ENCODE measurements around the gene TFIP11. TPM values are rescaled to one million over a fixed set of nuclear protein-coding genes. Genes with fewer than 3 reads are reported as not detected.

TFIP11 gene
- polyA plus RNA-seq (2012; ENCODE audit: insufficient read depth, insufficient read length), result 83.7 TPM

DNA sequence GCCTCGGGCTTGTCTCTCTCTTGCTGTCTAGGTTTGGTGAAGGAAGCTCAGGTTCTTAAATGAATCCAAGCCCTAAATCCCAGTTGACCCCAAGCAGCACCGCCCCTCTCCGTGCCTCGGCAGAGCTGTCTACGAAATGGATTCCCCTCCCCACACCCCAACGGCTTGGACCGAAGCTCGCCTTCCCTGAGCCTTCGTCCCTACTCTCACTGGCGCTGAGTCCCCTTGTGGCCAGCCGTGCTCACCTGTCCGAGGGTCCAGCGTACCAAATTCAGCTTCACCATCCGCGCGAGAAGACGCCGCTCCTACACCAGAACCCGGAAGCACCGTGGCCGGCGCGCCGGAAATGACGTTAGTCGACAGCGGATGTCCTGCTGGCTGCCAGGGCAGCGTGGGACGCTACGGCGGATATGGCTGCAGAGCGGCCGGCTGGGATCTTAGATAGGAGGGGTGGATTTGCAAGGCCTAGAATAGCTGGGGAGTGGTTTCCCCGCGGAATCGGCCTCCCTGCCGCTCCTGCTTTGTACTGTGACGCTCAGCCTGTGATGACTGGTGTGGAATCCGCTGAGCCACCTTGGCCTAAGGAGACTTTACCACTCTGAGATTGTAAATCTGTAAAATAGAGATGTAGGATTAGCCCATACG lies at the start of gene TFIP11:
TFIP11 (minus strand) TSS at position 325 of the 645 bp plus-strand sequence. CDS start 2,201 bp downstream, outside the sequence.
- peak within 1 kb of the TSS; percentile 99 for H3K4me3 ChIP-seq (ENCODE audit: low read length)
- peak; percentile 70 for DNase-seq (ENCODE audit: low read depth, low spot score)

DNA sequence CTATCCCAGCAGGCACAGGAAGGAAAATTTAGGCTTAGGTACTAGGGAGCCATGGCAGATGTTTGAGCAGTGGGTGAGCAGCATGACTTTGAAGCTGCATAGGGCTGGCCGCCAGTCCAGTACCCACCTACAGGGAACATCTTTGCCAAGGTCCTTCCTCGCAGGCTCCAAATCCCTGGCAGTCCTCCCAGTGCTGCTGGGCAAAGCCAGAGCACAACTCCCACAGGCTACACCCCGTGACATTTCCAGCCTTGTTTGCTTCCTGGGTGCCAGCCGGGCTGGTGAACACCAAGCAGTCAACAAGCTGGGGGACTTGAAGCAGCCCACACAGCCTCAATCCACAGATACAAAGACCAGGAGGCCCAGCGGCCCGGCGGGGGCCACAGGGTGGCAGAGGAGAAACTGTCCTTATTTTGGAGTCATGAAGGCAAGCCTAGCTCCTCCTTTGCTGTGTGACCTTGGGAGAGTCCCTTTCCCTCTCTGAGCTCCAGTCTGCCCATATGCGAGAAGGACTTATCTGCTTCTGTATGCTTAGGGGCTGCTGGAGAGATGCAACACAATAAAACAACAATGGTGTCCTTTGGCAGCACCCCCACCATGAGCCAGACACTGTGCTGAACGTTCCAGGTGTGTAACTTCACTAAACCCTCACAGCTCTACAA lies 49.6 kb upstream of the TFIP11 start:
- no peak overlapping the region for H3K4me3 ChIP-seq (ENCODE audit: low read length)
- no peak for DNase-seq (ENCODE audit: low read depth, low spot score)

DNA sequence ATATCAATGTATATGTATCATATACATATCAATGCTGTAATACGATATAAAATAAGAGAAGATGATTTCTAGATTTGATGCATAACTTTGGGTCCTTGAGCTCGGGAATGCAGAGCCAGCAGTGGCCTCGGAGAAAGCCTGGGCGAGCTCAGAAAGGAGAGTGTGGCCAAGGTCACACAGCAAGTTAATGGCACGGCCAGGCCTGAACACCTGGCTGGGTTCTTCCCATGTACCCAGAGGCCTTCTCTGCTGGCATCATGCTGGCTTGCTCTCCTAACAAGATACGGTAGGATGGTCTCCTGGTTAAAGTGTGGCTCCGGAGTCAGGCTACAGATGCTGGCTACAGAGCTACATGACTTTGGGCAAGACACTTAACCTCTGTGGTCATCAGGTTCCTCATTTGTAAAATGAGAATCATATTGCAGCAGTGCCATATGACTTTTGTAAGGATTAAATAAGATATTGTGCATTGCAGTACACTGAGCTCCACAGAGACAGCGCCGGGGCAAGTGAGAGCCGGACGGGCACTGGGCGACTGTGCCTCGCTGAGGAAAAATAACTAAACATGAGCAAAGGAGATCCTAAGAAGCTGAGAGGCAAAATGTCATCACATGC lies 47.8 kb upstream of the TFIP11 start:
- no peak for DNase-seq (ENCODE audit: low read depth, low spot score)
- no peak overlapping the region for H3K4me3 ChIP-seq (ENCODE audit: low read length)

DNA sequence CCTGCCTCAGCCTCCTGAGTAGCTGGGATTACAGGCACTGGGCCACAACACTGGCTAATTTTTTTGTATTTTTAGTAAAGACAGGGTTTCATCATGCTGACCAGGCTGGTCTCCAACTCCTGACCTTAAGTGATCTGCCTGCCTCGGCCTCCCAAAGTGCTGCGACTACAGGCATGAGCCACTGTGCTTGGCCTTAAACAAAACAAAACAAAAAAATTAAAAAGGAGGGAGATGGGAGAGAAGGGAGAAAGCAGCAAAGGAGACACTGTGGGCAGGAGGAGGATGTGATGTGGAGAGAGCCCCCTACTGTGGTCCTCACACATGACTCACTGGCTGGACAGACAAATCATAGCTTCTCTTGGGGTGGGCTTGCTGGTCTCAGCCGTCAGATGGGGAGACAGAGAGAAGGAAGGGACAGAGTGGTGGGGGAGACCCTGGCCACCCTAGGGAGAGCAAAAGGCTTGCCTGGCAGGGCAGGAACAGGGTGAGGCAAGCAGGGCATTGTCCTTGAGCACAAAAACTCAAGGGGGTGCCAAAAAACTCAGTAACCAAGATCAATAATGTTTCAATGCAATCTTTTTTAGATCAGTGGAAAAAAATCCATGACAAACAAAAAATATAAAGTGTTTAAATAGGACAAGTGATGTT lies 46.1 kb upstream of the TFIP11 start:
- no peak overlapping the region for H3K4me3 ChIP-seq (ENCODE audit: low read length)
- no peak for DNase-seq (ENCODE audit: low read depth, low spot score)

DNA sequence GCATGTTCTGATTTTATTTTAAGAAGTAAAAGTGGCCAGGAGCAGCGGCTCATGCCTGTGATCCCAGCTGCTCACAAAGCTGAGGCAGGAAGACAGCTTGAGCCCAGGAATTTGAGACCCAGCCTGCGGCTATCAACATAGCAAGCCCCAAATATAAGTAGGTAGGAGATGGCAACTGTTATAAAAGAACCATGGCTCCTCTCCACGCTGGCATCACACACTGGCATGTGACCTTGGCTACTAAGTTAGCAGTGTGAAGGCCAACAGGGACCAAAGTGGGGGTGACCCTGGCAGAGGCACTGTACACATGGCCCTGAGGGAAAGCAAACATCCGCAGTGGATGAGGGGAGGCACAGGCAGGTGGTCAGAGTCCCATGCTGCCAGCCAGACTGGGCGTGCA lies 44.6 kb upstream of the TFIP11 start:
- no peak overlapping the region for H3K4me3 ChIP-seq (ENCODE audit: low read length)
- DNase-seq (ENCODE audit: low read depth, low spot score), result no peak

DNA sequence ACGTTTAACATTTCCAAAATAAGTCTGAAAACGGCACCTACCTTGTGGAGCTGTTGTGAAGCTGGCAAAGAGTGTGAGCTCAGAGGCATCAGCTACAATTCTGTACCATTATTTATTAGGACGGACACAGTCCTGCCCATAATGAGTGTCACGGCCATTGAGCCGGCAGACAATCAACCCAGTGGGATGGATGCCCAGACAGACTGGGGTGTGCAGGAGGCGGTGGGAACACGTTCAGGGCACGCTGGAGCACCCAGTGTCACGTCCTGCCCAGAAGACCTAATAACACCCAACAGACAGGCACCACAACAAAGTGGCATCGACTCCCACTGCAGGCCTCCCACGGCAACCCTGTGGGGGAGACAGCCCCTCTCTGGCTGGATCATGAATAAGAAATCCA lies 43.2 kb upstream of the TFIP11 start:
- H3K4me3 ChIP-seq (ENCODE audit: low read length), result no peak overlapping the region
- no peak for DNase-seq (ENCODE audit: low read depth, low spot score)

DNA sequence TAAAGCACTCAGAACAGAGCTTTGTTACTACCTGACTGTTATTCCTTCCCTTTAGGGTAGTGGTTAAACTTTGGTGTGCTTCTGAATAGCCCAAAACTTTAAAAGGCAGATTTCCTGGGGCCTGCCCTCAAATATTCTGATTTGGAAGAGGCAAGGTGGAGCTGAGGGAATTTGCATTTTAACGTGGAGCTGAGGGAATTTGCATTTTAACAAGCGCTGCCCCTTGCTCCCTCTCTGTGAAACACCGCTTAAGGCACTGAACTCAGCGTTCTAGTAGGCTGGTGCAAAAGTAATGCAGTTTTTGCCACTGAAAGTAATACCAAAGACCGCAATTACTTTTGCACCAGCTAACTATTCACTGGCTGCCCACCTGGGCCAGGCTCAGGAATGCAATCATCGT lies 42.7 kb upstream of the TFIP11 start:
- DNase-seq (ENCODE audit: low read depth, low spot score), result no peak
- no peak overlapping the region for H3K4me3 ChIP-seq (ENCODE audit: low read length)

DNA sequence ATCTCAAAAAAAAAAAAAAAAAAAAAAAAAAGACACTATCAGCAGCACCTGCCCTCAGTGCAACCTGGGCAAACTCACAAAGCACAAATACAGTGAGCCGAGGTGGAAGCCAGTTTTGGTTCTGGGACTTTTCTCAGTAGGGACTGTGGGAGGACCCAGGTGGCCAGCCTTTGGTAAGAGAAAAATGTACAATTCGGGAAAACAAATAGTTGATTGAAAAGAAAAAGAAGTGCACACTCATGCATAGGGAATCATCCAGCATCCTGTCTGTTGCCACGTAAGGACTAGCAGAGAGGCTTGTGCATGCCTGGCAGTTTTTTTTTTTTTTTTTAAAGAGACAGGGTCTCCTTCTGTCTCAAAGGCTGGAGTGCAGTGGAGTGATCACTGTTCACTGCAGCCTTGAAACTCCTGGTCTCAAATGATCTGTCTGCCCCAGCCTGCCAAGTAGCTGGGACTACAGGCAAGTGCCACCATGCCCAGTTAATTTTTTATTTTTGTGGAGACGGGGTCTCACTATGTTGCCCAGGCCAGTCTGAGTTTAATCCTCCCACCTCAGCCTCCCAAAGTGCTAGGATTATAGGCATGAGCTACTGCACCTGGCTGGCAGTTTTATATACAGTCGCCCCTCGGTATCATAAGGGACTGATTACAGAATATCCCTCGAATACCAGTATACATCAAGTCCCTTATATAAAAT lies 40.9 kb upstream of the TFIP11 start:
- no peak overlapping the region for H3K4me3 ChIP-seq (ENCODE audit: low read length)
- peak; percentile 14 for DNase-seq (ENCODE audit: low read depth, low spot score)

DNA sequence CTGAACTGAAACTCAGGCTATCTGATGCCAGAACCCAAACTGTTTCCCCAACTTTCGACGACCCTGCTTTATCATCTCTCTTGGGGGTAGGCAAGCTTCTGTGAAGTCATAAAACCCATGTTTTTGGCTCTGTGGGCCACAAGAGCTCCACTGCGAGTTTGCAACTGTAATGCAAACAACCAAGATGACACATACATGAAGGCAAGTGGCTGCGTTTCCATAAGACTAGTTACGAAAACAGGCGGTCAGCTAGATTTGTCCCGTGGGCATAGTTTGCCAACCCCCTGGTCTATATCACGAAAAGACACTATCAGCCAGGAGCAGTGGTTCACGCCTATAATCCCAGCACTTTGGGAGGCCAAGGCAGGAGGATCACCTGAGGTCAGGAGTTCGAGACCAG lies 40.2 kb upstream of the TFIP11 start:
- DNase-seq (ENCODE audit: low read depth, low spot score), result no peak
- H3K4me3 ChIP-seq (ENCODE audit: low read length), result no peak overlapping the region

DNA sequence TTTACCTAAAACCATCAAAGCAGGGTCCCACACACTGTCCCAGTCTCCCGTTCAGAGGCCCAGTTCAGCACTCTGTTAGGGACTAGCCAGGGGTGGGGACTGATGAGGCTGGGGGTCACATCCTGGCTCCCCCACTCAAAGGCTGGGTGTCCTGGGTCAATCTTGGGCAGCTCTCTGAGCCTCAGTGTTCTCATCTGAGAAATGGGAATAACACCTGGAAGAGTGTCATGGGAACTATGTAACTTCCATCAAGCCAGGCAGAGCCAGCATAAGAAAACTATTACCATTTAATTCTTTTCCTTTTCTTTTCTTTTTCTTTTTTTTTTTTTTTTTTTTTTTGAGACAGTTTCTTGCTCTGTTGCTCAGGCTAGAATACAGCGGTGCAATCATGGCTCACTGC lies 39.3 kb upstream of the TFIP11 start:
- DNase-seq (ENCODE audit: low read depth, low spot score), result no peak
- no peak overlapping the region for H3K4me3 ChIP-seq (ENCODE audit: low read length)

DNA sequence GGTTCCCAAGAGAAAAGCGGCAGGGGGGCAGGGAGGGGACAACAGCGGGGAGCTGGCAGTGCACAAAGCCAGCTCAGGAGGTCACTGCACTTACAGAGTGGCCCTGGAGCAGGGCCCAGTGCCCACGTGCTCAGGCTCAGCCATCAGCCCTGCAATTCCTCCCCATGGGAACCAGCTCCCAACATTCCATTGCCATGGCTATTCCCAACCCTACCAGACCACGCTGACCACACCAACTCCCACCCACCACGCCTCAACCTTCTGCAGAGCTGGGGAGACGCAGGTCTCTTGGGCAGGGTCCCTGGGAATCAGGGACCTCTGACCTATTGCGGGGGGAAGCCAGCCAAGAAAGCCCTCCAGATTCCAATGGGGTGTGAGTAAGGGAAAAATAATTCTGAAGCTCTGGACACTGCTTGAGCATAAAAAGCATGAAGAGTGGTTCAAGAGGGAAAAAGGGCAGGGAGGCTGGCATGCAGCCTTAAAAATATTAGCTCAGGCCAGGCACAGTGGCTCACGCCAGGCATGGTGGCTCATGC lies 38.3 kb upstream of the TFIP11 start:
- no peak overlapping the region for H3K4me3 ChIP-seq (ENCODE audit: low read length)
- DNase-seq (ENCODE audit: low read depth, low spot score), result no peak

DNA sequence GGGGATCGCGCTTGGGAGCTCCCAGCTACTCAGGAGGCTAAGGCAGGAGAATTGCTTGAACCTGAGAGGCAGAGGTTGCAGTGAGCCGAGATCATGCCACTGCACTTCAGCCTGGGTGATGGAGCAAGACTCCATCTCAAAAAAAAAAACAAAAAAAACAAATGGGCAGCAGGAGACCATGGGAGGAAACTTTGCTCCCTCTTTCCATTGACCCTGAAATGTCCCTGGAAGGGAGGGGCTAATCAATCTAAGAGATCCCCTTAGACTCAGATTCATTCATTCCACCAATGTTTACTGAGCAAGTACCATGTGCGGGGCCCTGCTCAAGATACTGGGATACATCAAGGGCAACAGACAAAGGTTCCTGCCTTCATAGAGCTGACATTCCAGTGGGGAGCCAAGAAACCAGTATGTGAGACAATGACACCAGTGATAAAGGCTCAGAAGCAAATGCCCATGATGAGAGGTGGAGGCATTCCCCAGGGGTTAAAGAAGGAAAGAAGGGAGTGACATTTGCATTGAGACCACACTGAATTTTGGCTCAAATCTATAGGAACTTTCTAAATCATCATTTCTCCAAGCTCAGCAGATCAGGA lies 37.7 kb upstream of the TFIP11 start:
- no peak overlapping the region for H3K4me3 ChIP-seq (ENCODE audit: low read length)
- no peak for DNase-seq (ENCODE audit: low read depth, low spot score)

DNA sequence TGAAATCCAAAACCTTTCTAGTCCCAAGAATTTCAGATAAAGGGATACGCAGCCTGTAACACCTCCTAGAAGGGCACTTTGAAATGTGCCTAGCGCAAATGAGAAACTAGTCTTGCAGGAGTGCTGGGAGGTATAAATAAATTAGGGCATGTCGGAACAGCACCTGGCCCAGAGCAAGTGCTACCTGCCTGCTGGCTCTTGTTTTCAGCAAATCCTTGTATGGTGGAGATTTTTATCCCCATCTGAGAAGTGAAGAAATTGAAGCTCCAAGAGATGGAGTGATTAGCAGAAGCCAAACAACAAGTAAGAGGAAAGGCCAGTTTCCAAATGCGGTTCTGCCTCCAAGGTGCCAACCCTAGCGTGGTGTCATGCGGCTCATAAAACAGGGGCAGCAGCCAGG lies 36.7 kb upstream of the TFIP11 start:
- no peak for DNase-seq (ENCODE audit: low read depth, low spot score)

DNA sequence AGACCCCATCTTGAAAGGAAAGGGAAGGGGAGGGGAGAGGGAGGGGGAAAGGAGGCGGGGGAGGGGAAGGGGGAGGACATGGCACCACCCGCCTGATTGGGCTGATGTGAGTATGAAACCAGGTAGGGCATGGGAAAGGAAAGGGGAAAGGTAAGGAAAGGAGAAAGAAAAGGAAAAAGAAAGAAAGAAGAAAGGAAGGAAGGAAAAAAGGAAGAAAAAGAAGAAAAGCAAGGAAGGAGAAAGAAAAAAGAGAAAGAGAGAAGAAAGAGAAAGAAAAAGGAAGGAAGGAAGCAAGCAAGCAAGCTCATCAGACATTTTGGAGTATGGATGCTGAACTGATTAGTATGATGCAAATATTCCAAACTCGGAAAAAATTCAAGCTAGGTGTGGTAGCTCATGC lies 36.0 kb upstream of the TFIP11 start:
- no peak overlapping the region for H3K4me3 ChIP-seq (ENCODE audit: low read length)
- no peak for DNase-seq (ENCODE audit: low read depth, low spot score)

More for the DNA sequence above, 36.7 kb upstream of the TFIP11 start:
- no peak overlapping the region for H3K4me3 ChIP-seq (ENCODE audit: low read length)

DNA sequence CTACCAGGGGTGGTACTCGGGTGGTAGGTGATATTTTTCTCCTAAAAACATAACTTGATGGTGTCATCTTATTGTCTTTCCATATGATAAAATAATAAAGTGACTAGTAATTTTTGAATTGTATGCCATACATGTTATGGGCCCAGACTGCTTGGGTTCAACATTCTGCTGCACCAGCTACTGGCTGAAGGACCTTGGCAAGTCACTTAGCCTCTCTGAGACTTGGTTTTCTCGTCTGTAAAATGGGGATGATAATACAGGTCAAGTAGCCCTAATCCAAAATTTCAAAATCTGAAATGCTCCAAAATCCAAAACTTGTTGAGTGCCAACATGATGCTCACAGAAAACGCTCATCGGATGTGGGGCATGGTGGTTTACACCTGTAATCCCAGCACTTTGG lies 35.6 kb upstream of the TFIP11 start:
- DNase-seq (ENCODE audit: low read depth, low spot score), result no peak
- no peak overlapping the region for H3K4me3 ChIP-seq (ENCODE audit: low read length)

DNA sequence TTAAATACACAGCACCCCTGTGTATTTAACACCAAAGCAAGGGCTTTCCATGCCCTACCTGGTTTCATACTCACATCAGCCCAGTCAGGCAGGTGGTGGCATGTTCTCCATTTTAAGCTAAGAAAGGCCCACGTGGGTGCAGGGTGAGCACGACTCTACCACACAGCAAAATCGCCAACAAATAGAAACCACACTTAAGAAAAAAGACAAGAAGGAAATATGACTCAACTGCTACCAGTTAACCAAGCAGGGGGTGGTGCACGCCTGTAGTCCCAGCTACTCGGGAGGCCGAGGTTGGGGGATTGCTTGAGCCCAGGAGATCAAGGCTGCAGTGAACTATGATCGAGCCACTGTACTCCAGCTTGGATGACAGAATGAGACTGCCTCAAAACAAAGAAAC lies 35.2 kb upstream of the TFIP11 start:
- peak; percentile 39 for DNase-seq (ENCODE audit: low read depth, low spot score)
- no peak overlapping the region for H3K4me3 ChIP-seq (ENCODE audit: low read length)

DNA sequence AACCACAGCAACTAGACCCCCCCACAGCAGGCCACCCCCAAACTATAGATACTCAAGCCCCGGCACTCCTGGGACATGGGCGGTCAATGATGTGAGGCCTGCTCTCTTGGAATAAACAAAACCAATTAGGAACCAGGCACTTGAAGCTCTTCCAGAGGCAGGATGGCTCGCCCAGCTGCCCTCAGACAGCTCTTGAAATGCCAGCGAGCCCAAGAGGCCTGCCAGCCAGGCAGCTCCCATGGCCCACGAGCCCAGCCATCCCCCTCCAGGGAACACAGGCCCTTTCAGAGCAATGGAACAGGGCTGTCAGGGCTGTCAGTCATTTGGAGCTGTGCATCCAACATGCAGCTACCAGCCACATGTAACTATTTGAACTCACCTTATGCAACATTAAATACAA lies 34.0 kb upstream of the TFIP11 start:
- H3K4me3 ChIP-seq (ENCODE audit: low read length), result no peak overlapping the region
- no peak for DNase-seq (ENCODE audit: low read depth, low spot score)

DNA sequence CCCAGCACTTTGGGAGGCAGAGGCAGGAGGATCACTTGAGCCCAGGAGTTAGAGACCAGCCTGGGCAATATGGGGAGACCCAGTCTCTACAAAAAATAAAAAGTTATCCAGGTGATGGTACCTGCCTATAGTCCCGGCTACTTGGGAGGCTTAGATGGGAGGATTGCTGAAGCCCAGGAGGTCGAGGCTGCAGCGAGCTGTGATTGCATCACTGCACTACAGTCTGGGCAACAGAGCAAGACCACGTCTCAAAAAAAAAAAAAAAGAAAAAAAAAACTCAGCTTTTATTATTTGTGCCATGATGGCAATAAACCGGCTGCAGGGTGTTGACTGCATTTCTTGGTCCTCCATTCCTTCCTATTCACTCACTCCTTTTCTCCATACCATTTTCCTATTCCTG lies 33.6 kb upstream of the TFIP11 start:
- no peak overlapping the region for H3K4me3 ChIP-seq (ENCODE audit: low read length)

DNA sequence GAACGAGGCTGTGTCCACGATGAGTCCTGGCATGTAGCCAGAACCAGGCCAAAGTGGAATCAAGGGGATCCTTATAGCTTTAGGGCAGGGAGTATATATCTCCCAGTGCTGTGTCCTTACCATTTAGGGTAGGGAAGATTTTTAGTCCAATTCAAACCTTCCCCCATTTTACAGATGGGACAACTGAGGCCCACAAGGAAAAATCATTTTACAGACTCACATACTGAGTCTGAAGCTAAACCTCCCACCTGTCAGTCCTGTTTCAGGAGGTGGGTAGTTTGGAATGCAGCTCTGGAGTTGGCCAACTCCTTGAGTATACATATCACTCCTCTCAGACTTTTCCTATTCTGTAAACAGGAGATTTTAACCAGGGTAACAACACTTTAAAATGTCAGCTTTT lies 33.1 kb upstream of the TFIP11 start:
- no peak overlapping the region for H3K4me3 ChIP-seq (ENCODE audit: low read length)
- DNase-seq (ENCODE audit: low read depth, low spot score), result no peak

More for the DNA sequence above, 33.6 kb upstream of the TFIP11 start:
- no peak for DNase-seq (ENCODE audit: low read depth, low spot score)

Data from Jurkat, Clone E6-1 (cell line).